DND-41 (cell line): ENCODE measurements around the gene DOCK6.

Experiments
- ATAC-seq: fragments of 200-7000 bp; cut with Tn5 transposase; 3 replicates; pipeline ENCODE4 v1.9.1; 2021; ENCODE audit warnings: low read depth; ENCODE audit not compliant: insufficient read depth
- DNase-seq: peaks from one replicate; pipeline ENCODE4 v3.0.0-alpha.2; 2020
- H2AFZ ChIP-seq: 2 replicates; pipeline ENCODE4 v1.6.0; 2012; ENCODE audit warnings: low read depth, low read length
- H3K27ac ChIP-seq: 2 replicates; pipeline ENCODE4 v1.5.1; 2012; ENCODE audit warnings: low read length, inconsistent platforms
- H3K27me3 ChIP-seq: fragments of 200-600 bp; sonication (generic); 2 replicates; pipeline ENCODE4 v1.6.0; 2012; ENCODE audit warnings: low read length, mild to moderate bottlenecking, inconsistent platforms; ENCODE audit not compliant: insufficient read depth, poor library complexity
- H3K36me3 ChIP-seq: 2 replicates; pipeline ENCODE4 v1.5.1; 2012; ENCODE audit warnings: low read length, inconsistent platforms; ENCODE audit not compliant: insufficient read depth
- H3K4me1 ChIP-seq: 2 replicates; pipeline ENCODE4 v1.5.1; 2012; ENCODE audit warnings: mild to moderate bottlenecking, low read length; ENCODE audit not compliant: insufficient read depth
- H3K4me2 ChIP-seq: 2 replicates; pipeline ENCODE4 v1.6.0; 2012; ENCODE audit warnings: mild to moderate bottlenecking, moderate library complexity, low read length, inconsistent platforms; ENCODE audit not compliant: insufficient read depth
- H3K4me3 ChIP-seq, 2 experiments: fragments of 200-600 bp in 1 of 2; shearing (Covaris generic) in 1 of 2; 2 replicates each; pipeline ENCODE4 v1.5.1; 2012 to 2016; ENCODE audit warnings: inconsistent platforms in 2 of 2, low read length in 2 of 2, mild to moderate bottlenecking in 2 of 2, low read depth in 1 of 2, moderate library complexity in 1 of 2
- H3K79me2 ChIP-seq: 2 replicates; pipeline ENCODE4 v1.6.0; 2012; ENCODE audit warnings: low read length, inconsistent platforms; ENCODE audit not compliant: insufficient read depth
- H3K9ac ChIP-seq: 2 replicates; pipeline ENCODE4 v1.6.0; 2012; ENCODE audit warnings: low read depth, mild to moderate bottlenecking, inconsistent platforms, low read length, moderate library complexity
- H3K9me3 ChIP-seq: 2 replicates; pipeline ENCODE4 v1.5.1; 2012; ENCODE audit warnings: low read length, moderate library complexity, mild to moderate bottlenecking, inconsistent platforms; ENCODE audit not compliant: insufficient read depth, severe bottlenecking
- H4K20me1 ChIP-seq: 2 replicates; pipeline ENCODE4 v1.6.0; 2012; ENCODE audit warnings: low read length; ENCODE audit not compliant: insufficient read depth
- CTCF ChIP-seq: IDR thresholded peaks from 2 replicates; pipeline ENCODE4 v1.5.1; 2012; ENCODE audit warnings: borderline replicate concordance, low read length, moderate library complexity, mild to moderate bottlenecking; ENCODE audit not compliant: poor library complexity, severe bottlenecking; ENCODE audit errors: extremely low read depth
- EZH2 ChIP-seq: IDR thresholded peaks from 3 replicates; pipeline ENCODE4 v1.6.1; 2012; ENCODE audit warnings: borderline replicate concordance, low read depth, mild to moderate bottlenecking, moderate library complexity, low read length, inconsistent platforms; ENCODE audit not compliant: severe bottlenecking

The DOCK6 gene

GRCh38 chr19:11291991-11292390 lies 29.7 kb upstream of the DOCK6 start:
- H3K4me2 ChIP-seq, result no peak overlapping the region
- H3K9me3 ChIP-seq, result no peaks in the 10 kb centered on the region
- DNase-seq, result no peak
- H3K4me3 ChIP-seq, result no peak overlapping the region
- no peak overlapping the region for H2AFZ ChIP-seq
- TF ChIP-seq CTCF (no peak), EZH2 (no peak)
- no peaks in the 10 kb centered on the region for H3K36me3 ChIP-seq
- ATAC-seq, result no peak
- H4K20me1 ChIP-seq, result no peaks in the 10 kb centered on the region
- H3K4me1 ChIP-seq, result peaks cover 13% of the 10 kb centered on the region
- H3K79me2 ChIP-seq, result no peaks in the 10 kb centered on the region
- no peak overlapping the region for H3K9ac ChIP-seq
- no peak overlapping the region for H3K27ac ChIP-seq
- no peaks in the 10 kb centered on the region for H3K27me3 ChIP-seq

- no peak overlapping the region for H2AFZ ChIP-seq
- DNase-seq (no peak), ATAC-seq (no peak)
- no peaks in the 10 kb centered on the region for H3K9me3 ChIP-seq
- H4K20me1 ChIP-seq, result no peaks in the 10 kb centered on the region
- peaks cover 19% of the 10 kb centered on the region for H3K4me1 ChIP-seq
- H3K27me3 ChIP-seq, result no peaks in the 10 kb centered on the region
- H3K27ac ChIP-seq, result no peak overlapping the region
- H3K4me3 ChIP-seq, result no peak overlapping the region
- H3K36me3 ChIP-seq, result no peaks in the 10 kb centered on the region
- H3K79me2 ChIP-seq, result no peaks in the 10 kb centered on the region
- TF ChIP-seq CTCF (no peak), EZH2 (no peak)
- no peak overlapping the region for H3K4me2 ChIP-seq
- H3K9ac ChIP-seq, result no peak overlapping the region
These were observed 29.1 kb upstream of the DOCK6 start for GRCh38 chr19:11291415-11291814.

GRCh38 chr19:11290256-11290655 lies 27.9 kb upstream of the DOCK6 start:
- no peak overlapping the region for H3K4me2 ChIP-seq
- H3K27me3 ChIP-seq, result no peaks in the 10 kb centered on the region
- H3K27ac ChIP-seq, result no peak overlapping the region
- no peak overlapping the region for H2AFZ ChIP-seq
- no peaks in the 10 kb centered on the region for H3K79me2 ChIP-seq
- H3K4me1 ChIP-seq, result peaks cover 19% of the 10 kb centered on the region
- no peaks in the 10 kb centered on the region for H3K9me3 ChIP-seq
- no peaks in the 10 kb centered on the region for H4K20me1 ChIP-seq
- H3K4me3 ChIP-seq, result no peak overlapping the region
- H3K9ac ChIP-seq, result no peak overlapping the region
- H3K36me3 ChIP-seq, result no peaks in the 10 kb centered on the region
- ATAC-seq, result no peak
- no peak for DNase-seq
- TF ChIP-seq EZH2 (no peak), CTCF (no peak)

- Histone ChIP-seq H3K79me2 (no peaks in the 10 kb centered on the region), H3K36me3 (no peaks in the 10 kb centered on the region), H3K9ac (no peak overlapping the region), H3K27ac (no peak overlapping the region), H3K27me3 (no peaks in the 10 kb centered on the region), H3K9me3 (no peaks in the 10 kb centered on the region), H3K4me3 (no peak overlapping the region), H3K4me1 (peaks cover 9% of the 10 kb centered on the region), H3K4me2 (no peak overlapping the region), H2AFZ (no peak overlapping the region), H4K20me1 (no peaks in the 10 kb centered on the region)
- TF ChIP-seq CTCF, result peak; percentile 50
- TF ChIP-seq EZH2, result no peak
- no peak for ATAC-seq
- no peak for DNase-seq
These were observed 26.0 kb upstream of the DOCK6 start for GRCh38 chr19:11288349-11288748.
